KOPT-K1 (cell line): ENCODE results near the gene TRPV3.
"Not testable (repeated sequence)": the region's sequence is repeated elsewhere in the genome, so short reads cannot be mapped to it uniquely, and the experiment has no call there.

Source experiments
- H3K27ac ChIP-seq: fragments of 200-600 bp; sonication (generic); 2 replicates; pipeline ENCODE4 v1.5.1; 2016; ENCODE audit warnings: antibody characterized with exemption, mild to moderate bottlenecking, low read depth, low read length; ENCODE audit not compliant: poor library complexity, severe bottlenecking
- H3K36me3 ChIP-seq: fragments of 200-600 bp; sonication (generic); 2 replicates; pipeline ENCODE4 v1.5.1; 2017; ENCODE audit warnings: antibody characterized with exemption, mild to moderate bottlenecking, low read length, moderate library complexity; ENCODE audit not compliant: insufficient read depth
- H3K9me3 ChIP-seq: fragments of 200-600 bp; sonication (generic); 2 replicates; pipeline ENCODE4 v1.5.1; 2017; ENCODE audit warnings: antibody characterized with exemption, low read length, mild to moderate bottlenecking; ENCODE audit not compliant: insufficient read depth, poor library complexity, severe bottlenecking

Gene TRPV3

GRCh38 chr17:3506054-3506453, 51.6 kb downstream of the TRPV3 start:
- no peak overlapping the region for H3K27ac ChIP-seq
- no peaks in the 10 kb centered on the region for H3K9me3 ChIP-seq

GRCh38 chr17:3505008-3505407, 52.6 kb downstream of the TRPV3 start:
- Histone ChIP-seq H3K9me3 (no peaks in the 10 kb centered on the region), H3K36me3 (no peaks in the 10 kb centered on the region), H3K27ac (no peak overlapping the region)

More at GRCh38 chr17:3506054-3506453, 51.6 kb downstream of the TRPV3 start:
- no peaks in the 10 kb centered on the region for H3K36me3 ChIP-seq

- Histone ChIP-seq H3K27ac (no peak overlapping the region), H3K36me3 (no peaks in the 10 kb centered on the region), H3K9me3 (no peaks in the 10 kb centered on the region)
These were observed 54.3 kb downstream of the TRPV3 start for GRCh38 chr17:3503285-3503684.

- Histone ChIP-seq H3K27ac (no peak overlapping the region), H3K9me3 (no peaks in the 10 kb centered on the region), H3K36me3 (no peaks in the 10 kb centered on the region)
These were observed 55.1 kb downstream of the TRPV3 start for GRCh38 chr17:3502466-3502865.

- H3K27ac ChIP-seq, result no peak overlapping the region
- H3K9me3 ChIP-seq, result no peaks in the 10 kb centered on the region
- no peaks in the 10 kb centered on the region for H3K36me3 ChIP-seq
These were observed 56.3 kb downstream of the TRPV3 start for GRCh38 chr17:3501344-3501743.

GRCh38 chr17:3497101-3497500, 60.5 kb downstream of the TRPV3 start:
- Histone ChIP-seq H3K36me3 (no peaks in the 10 kb centered on the region), H3K27ac (no peak overlapping the region), H3K9me3 (peaks cover 10% of the 10 kb centered on the region)

- H3K9me3 ChIP-seq, result no peaks in the 10 kb centered on the region
- H3K36me3 ChIP-seq, result no peaks in the 10 kb centered on the region
- H3K27ac ChIP-seq, result no peak overlapping the region
These were observed 72.0 kb downstream of the TRPV3 start for GRCh38 chr17:3485481-3486068.

- Histone ChIP-seq H3K36me3 (no peaks in the 10 kb centered on the region), H3K27ac (no peak overlapping the region), H3K9me3 (no peaks in the 10 kb centered on the region)
These were observed 74.8 kb downstream of the TRPV3 start for GRCh38 chr17:3482852-3483251.

- no peaks in the 10 kb centered on the region for H3K9me3 ChIP-seq
- no peaks in the 10 kb centered on the region for H3K36me3 ChIP-seq
- no peak overlapping the region for H3K27ac ChIP-seq
These were observed 77.6 kb downstream of the TRPV3 start for GRCh38 chr17:3479988-3480387.

- Histone ChIP-seq H3K27ac (no peak within 1 kb of the TSS), H3K36me3 (no peaks in the 10 kb centered on the region), H3K9me3 (no peaks in the 10 kb centered on the region)
These were observed 81.6 kb downstream of the TRPV3 start, which contains the start of gene ASPA for GRCh38 chr17:3475812-3476610. TSS of gene ASPA (plus strand) at chr17:3475997. CDS start at chr17:3476160, 163 bp downstream.

- Histone ChIP-seq H3K9me3 (no peaks in the 10 kb centered on the region), H3K36me3 (no peaks in the 10 kb centered on the region), H3K27ac (no peak overlapping the region)
These were observed 82.3 kb downstream of the TRPV3 start for GRCh38 chr17:3475251-3475685.

- no peaks in the 10 kb centered on the region for H3K9me3 ChIP-seq
- H3K27ac ChIP-seq, result no peak overlapping the region
- no peaks in the 10 kb centered on the region for H3K36me3 ChIP-seq
These were observed 83.4 kb downstream of the TRPV3 start for GRCh38 chr17:3474212-3474611.

- no peak overlapping the region for H3K27ac ChIP-seq
- H3K36me3 ChIP-seq, result no peaks in the 10 kb centered on the region
- H3K9me3 ChIP-seq, result no peaks in the 10 kb centered on the region
These were observed 85.5 kb downstream of the TRPV3 start for GRCh38 chr17:3472137-3472536.

GRCh38 chr17:3471599-3471998, 86.0 kb downstream of the TRPV3 start, which contains the start of gene SPATA22:
TSS of gene SPATA22 (minus strand) at chr17:3471819. CDS start at chr17:3469325, 2,494 bp downstream.
- Histone ChIP-seq H3K36me3 (no peaks in the 10 kb centered on the region), H3K27ac (no peak within 1 kb of the TSS), H3K9me3 (no peaks in the 10 kb centered on the region)

- Histone ChIP-seq H3K9me3 (no peaks in the 10 kb centered on the region), H3K36me3 (no peaks in the 10 kb centered on the region), H3K27ac (no peak overlapping the region)
These were observed 88.1 kb downstream of the TRPV3 start for GRCh38 chr17:3469529-3469928.

- H3K27ac ChIP-seq, H3K36me3 ChIP-seq: not testable (repeated sequence)
These were observed 91.3 kb downstream of the TRPV3 start for GRCh38 chr17:3466355-3466754.

More at GRCh38 chr17:3466355-3466754, 91.3 kb downstream of the TRPV3 start:
- not testable (repeated sequence) for H3K9me3 ChIP-seq
